HEK293T (cell line): ENCODE measurements around the gene CCDC152.

Source experiments
- CTCF ChIA-PET: fragments of 350-600 bp; formaldehyde crosslinking; extraction: SDS; loops from one replicate; lab custom pipeline; 2021; ENCODE audit warnings: antibody characterized with exemption, inconsistent platforms; lab: Yijun Ruan, JAX
- POLR2A ChIA-PET: fragments of 350-600 bp; formaldehyde crosslinking; extraction: SDS; loops from one replicate; lab custom pipeline; 2020; ENCODE audit warnings: antibody characterized with exemption, inconsistent platforms; lab: Yijun Ruan, JAX
- DNase-seq: peaks from one replicate; pipeline ENCODE4 v3.0.0; 2012; ENCODE audit warnings: mixed read lengths; ENCODE audit errors: extremely low spot score
- ARNT ChIP-seq: fragments of 450-650 bp; IDR thresholded peaks from 2 replicates; pipeline ENCODE4 v1.6.1; 2017; ENCODE audit warnings: mild to moderate bottlenecking
- BHLHE40 ChIP-seq: fragments of 450-650 bp; IDR thresholded peaks from 2 replicates; pipeline ENCODE4 v1.6.1; 2016; ENCODE audit warnings: mild to moderate bottlenecking, moderate library complexity, borderline replicate concordance
- CTBP1 ChIP-seq: fragments of 450-650 bp; IDR thresholded peaks from 2 replicates; pipeline ENCODE4 v1.6.1; 2016; ENCODE audit warnings: borderline replicate concordance
- ELF4 ChIP-seq: fragments of 450-650 bp; IDR thresholded peaks from 2 replicates; pipeline ENCODE4 v1.6.1; 2017; ENCODE audit warnings: antibody characterized with exemption
- FOXA1 ChIP-seq: fragments of 450-650 bp; IDR thresholded peaks from 2 replicates; pipeline ENCODE4 v1.6.1; 2016; ENCODE audit warnings: mild to moderate bottlenecking
- FOXK2 ChIP-seq: fragments of 450-650 bp; IDR thresholded peaks from 2 replicates; pipeline ENCODE4 v1.6.1; 2016; ENCODE audit warnings: mild to moderate bottlenecking
- FOXM1 ChIP-seq: fragments of 450-650 bp; IDR thresholded peaks from 2 replicates; pipeline ENCODE4 v1.6.1; 2017; ENCODE audit warnings: mild to moderate bottlenecking, borderline replicate concordance
- HDGF ChIP-seq: fragments of 450-650 bp; IDR thresholded peaks from 2 replicates; pipeline ENCODE4 v1.6.1; 2017; ENCODE audit warnings: antibody characterized with exemption, borderline replicate concordance
- L3MBTL2 ChIP-seq: fragments of 450-650 bp; conservative IDR thresholded peaks from 2 replicates; pipeline ENCODE4 v1.6.1; 2016; ENCODE audit warnings: mild to moderate bottlenecking
- LEF1 ChIP-seq: fragments of 450-650 bp; IDR thresholded peaks from 2 replicates; pipeline ENCODE4 v1.6.1; 2017; ENCODE audit warnings: mild to moderate bottlenecking, borderline replicate concordance
- NFRKB ChIP-seq: fragments of 450-650 bp; IDR thresholded peaks from 2 replicates; pipeline ENCODE4 v1.6.1; 2016; ENCODE audit warnings: mild to moderate bottlenecking, moderate library complexity
- PKNOX1 ChIP-seq: fragments of 450-650 bp; IDR thresholded peaks from 2 replicates; pipeline ENCODE4 v1.6.1; 2016
- SP1 ChIP-seq: fragments of 450-650 bp; IDR thresholded peaks from 2 replicates; pipeline ENCODE4 v1.6.1; 2017
- SUZ12 ChIP-seq: fragments of 450-650 bp; IDR thresholded peaks from 2 replicates; pipeline ENCODE4 v1.6.1; 2016; ENCODE audit warnings: mild to moderate bottlenecking
- TARDBP ChIP-seq: fragments of 450-650 bp; IDR thresholded peaks from 2 replicates; pipeline ENCODE4 v1.6.1; 2016
- ZNF384 ChIP-seq: fragments of 450-650 bp; IDR thresholded peaks from 2 replicates; pipeline ENCODE4 v1.6.1; 2016

The CCDC152 gene

GRCh38 chr5:42828671-42829070 lies 72.1 kb downstream of the CCDC152 start:
- ChIA-PET CTCF (no interaction called here), POLR2A (no interaction called here)

GRCh38 chr5:42830924-42831323 lies 74.3 kb downstream of the CCDC152 start:
- TF ChIP-seq HDGF (no peak), NFRKB (no peak), LEF1 (no peak), SP1 (no peak), FOXM1 (no peak), PKNOX1 (no peak), TARDBP (no peak), ARNT (no peak), BHLHE40 (no peak), FOXK2 (no peak), L3MBTL2 (no peak), CTBP1 (no peak), ELF4 (no peak), FOXA1 (no peak), ZNF384 (no peak), SUZ12 (no peak)
- POLR2A ChIA-PET = no interaction called here
- CTCF ChIA-PET = interaction anchor here (0.8 kb wide), 1 partner anchor 64 kb away, joined by 3 read pairs; no protein-coding TSS in a partner anchor
- no peak for DNase-seq

More at GRCh38 chr5:42828671-42829070, 72.1 kb downstream of the CCDC152 start:
- no peak for DNase-seq
- no peak for TF ChIP-seq CTBP1
- no peak for TF ChIP-seq SUZ12
- TF ChIP-seq NFRKB = no peak
- no peak for TF ChIP-seq TARDBP
- TF ChIP-seq ZNF384 = no peak
- no peak for TF ChIP-seq SP1
- TF ChIP-seq FOXK2 = no peak
- no peak for TF ChIP-seq ARNT
- no peak for TF ChIP-seq BHLHE40
- TF ChIP-seq HDGF = no peak
- no peak for TF ChIP-seq ELF4
- TF ChIP-seq FOXA1 = no peak

- TF ChIP-seq HDGF (no peak), BHLHE40 (no peak), PKNOX1 (no peak), LEF1 (no peak), L3MBTL2 (no peak), ZNF384 (no peak), ELF4 (no peak), NFRKB (no peak), TARDBP (no peak), FOXM1 (no peak), SUZ12 (no peak), FOXA1 (no peak), CTBP1 (no peak), SP1 (no peak), ARNT (no peak), FOXK2 (no peak)
- DNase-seq = no peak
- ChIA-PET CTCF (no interaction called here), POLR2A (no interaction called here)
Observed at GRCh38 chr5:42832060-42832459, 75.4 kb downstream of the CCDC152 start.

GRCh38 chr5:42836070-42836769 lies 79.6 kb downstream of the CCDC152 start:
- CTCF ChIA-PET = no interaction called here
- POLR2A ChIA-PET = no interaction called here
- DNase-seq = no peak
- no peak for TF ChIP-seq LEF1
- TF ChIP-seq SUZ12 = no peak
- no peak for TF ChIP-seq CTBP1
- TF ChIP-seq NFRKB = no peak
- no peak for TF ChIP-seq PKNOX1
- TF ChIP-seq FOXA1 = no peak
- no peak for TF ChIP-seq BHLHE40
- no peak for TF ChIP-seq FOXM1
- TF ChIP-seq ZNF384 = no peak
- no peak for TF ChIP-seq HDGF
- TF ChIP-seq FOXK2 = no peak
- TF ChIP-seq L3MBTL2 = no peak
- no peak for TF ChIP-seq ELF4
- TF ChIP-seq SP1 = no peak
- no peak for TF ChIP-seq TARDBP

- POLR2A ChIA-PET = no interaction called here
- no peak for DNase-seq
- CTCF ChIA-PET = no interaction called here
- no peak for TF ChIP-seq FOXK2
- TF ChIP-seq TARDBP = no peak
- TF ChIP-seq NFRKB = no peak
- TF ChIP-seq SUZ12 = no peak
- no peak for TF ChIP-seq ARNT
- TF ChIP-seq LEF1 = no peak
- no peak for TF ChIP-seq FOXA1
- no peak for TF ChIP-seq FOXM1
- TF ChIP-seq HDGF = no peak
- no peak for TF ChIP-seq ELF4
- TF ChIP-seq ZNF384 = no peak
- no peak for TF ChIP-seq SP1
- TF ChIP-seq L3MBTL2 = no peak
- no peak for TF ChIP-seq PKNOX1
- TF ChIP-seq BHLHE40 = no peak
Observed at GRCh38 chr5:42837601-42838000, 81.0 kb downstream of the CCDC152 start.
